Measurements from ENCODE around the gene DUOXA2.

Gene DUOXA2

DNA sequence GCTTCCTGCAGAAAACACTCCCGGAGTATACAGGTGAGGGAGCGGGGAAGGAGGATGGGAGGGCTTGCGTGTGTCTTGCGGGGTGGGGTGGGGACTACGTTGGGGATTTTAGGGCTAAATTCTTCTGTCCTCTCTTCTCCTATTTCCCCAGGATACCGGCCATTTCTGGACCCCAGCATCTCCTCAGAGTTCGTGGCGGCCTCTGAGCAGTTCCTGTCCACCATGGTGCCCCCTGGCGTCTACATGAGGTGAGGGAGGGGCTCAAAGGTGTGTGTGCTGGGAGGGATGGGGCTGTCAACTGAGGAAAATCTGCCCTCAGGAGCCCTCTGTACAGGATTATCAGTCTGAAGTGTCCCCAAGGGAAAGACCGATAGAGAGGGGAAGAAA, 22.2 kb downstream of the DUOXA2 start:
- no peak for DNase-seq (ENCODE audit: low spot score)

- no peak for DNase-seq (ENCODE audit: low spot score)
Measured at GRCh38 chr15:45137703-45138102, 23.6 kb downstream of the DUOXA2 start.

- DNase-seq (ENCODE audit: low spot score): no peak
Measured at GRCh38 chr15:45138814-45139765, 25.0 kb downstream of the DUOXA2 start.

GRCh38 chr15:45139770-45140169, 25.6 kb downstream of the DUOXA2 start:
- DNase-seq (ENCODE audit: low spot score): no peak

- no peak for DNase-seq (ENCODE audit: low spot score)
Measured at GRCh38 chr15:45140557-45141250, 26.6 kb downstream of the DUOXA2 start.

- no peak for DNase-seq (ENCODE audit: low spot score)
Measured at GRCh38 chr15:45141386-45141785, 27.3 kb downstream of the DUOXA2 start.

- no peak for DNase-seq (ENCODE audit: low spot score)
Measured at GRCh38 chr15:45143056-45143455, 28.9 kb downstream of the DUOXA2 start.

GRCh38 chr15:45143946-45144345, 29.8 kb downstream of the DUOXA2 start:
- no peak for DNase-seq (ENCODE audit: low spot score)

DNA sequence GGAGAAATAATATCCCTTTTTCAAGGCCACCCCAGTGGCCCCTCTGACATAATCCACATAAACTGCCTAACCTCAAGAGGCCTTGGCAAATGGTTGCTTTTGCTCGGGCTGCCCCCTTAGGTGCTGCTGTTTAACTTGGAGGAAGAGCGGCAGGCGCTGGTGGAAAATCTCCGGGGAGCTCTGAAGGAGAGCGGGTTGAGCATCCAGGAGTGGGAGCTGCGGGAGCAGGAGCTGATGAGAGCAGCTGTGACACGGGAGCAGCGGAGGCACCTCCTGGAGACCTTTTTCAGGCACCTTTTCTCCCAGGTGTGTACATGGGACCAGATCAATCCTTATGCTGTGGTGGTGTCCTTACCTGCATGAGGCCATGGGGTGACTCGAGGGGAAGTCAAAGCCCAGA, 30.6 kb downstream of the DUOXA2 start:
- no peak for DNase-seq (ENCODE audit: low spot score)

DNA sequence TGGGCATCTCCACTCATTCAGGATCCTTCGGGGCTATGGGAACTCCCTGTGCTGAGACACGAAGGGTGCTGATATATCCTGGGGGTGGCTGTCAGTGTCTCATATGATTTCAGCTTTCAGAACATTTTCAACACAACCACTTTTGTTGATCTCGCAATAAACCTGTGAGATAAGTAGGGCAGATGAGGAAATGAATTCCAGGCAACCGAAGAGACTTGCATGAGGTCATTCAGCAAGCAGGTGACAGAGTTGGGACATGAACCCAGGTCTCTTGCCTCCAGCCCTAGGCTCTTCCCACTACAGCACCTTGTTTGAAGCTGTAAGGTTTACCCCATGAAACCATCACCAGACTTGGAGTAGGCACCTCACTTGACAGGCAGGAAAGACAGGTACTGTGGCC, 32.3 kb downstream of the DUOXA2 start:
- DNase-seq (ENCODE audit: low spot score): no peak

DNA sequence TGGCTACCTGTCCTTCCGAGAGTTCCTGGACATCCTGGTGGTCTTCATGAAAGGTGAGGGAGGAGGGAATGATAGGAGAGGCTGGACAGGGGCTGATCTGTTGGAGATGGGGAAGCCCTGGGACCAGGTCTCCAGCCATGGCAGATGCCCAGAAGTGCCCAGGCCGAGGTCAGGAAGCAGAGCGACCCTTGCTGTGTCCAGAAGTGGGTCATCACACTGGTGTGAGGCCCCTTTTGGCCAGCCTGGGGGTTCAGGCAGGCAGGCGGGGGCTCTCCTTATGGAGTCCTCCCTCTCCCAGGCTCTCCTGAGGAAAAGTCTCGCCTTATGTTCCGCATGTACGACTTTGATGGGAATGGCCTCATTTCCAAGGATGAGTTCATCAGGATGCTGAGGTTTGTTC, 33.5 kb downstream of the DUOXA2 start:
- DNase-seq (ENCODE audit: low spot score): no peak

- DNase-seq (ENCODE audit: low spot score): no peak
Measured at GRCh38 chr15:45148076-45149059, 34.2 kb downstream of the DUOXA2 start.

DNA sequence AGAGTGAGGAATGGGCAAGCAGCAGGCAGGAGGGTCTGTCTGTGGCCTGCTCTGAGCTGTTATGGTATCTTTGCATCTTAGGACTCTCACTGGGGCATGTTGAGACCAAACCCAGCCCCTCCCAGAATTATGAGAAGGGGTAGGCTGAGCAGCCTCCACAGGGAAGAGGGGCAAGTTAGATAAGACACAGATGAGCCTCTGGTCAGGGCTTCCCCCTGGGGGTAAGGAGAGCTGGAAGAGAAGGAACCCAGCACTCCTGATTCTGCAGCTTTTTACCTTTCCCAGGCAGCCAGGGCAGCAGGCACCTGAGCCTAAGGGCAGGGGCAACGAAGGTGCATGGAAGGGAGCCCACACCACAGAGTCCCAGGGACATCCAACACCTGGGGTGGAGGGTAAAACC, 34.9 kb downstream of the DUOXA2 start:
- DNase-seq (ENCODE audit: low spot score): no peak

GRCh38 chr15:45150481-45150880, 36.4 kb downstream of the DUOXA2 start:
- DNase-seq (ENCODE audit: low spot score): no peak

GRCh38 chr15:45150997-45151396, 36.9 kb downstream of the DUOXA2 start:
- no peak for DNase-seq (ENCODE audit: low spot score)

- DNase-seq (ENCODE audit: low spot score): no peak
Measured at GRCh38 chr15:45151998-45152828, 38.1 kb downstream of the DUOXA2 start.

- DNase-seq (ENCODE audit: low spot score): no peak
Measured at GRCh38 chr15:45155739-45156138, 41.6 kb downstream of the DUOXA2 start.

GRCh38 chr15:45156744-45157455, 42.8 kb downstream of the DUOXA2 start:
- no peak for DNase-seq (ENCODE audit: low spot score)

DNA sequence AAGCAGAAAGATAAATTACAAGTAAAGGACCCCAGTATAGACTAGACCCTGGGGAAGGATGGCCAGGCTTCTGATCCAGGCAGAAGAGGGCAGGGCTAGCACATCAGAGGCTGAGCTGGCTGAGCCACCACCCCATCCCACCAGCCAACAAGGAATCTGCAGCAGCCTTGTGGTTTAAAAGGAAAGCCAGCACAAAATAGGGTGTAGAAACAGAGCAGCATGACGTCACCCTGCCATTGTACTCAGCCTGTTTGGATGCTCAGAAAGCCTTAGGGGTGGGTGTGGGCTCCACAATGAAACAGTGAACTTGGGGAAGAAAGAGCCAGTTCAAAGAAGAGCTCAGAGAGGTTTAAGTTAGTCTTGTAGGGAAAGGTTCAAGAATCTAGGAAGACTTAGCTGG, 43.8 kb downstream of the DUOXA2 start:
- no peak for DNase-seq (ENCODE audit: low spot score)

- no peak for DNase-seq (ENCODE audit: low spot score)
Measured at GRCh38 chr15:45161666-45162065, 47.5 kb downstream of the DUOXA2 start.
